BJ (cell line): ENCODE measurements around the gene PCBP2. TPM values are rescaled to one million over a fixed set of nuclear protein-coding genes. Genes with fewer than 3 reads are reported as not detected.

Experiments used
- CTCF ChIA-PET: fragments of 350-600 bp; formaldehyde crosslinking; extraction: SDS; loops from one replicate; lab custom pipeline; 2021; ENCODE audit warnings: antibody characterized with exemption, inconsistent platforms; lab: Yijun Ruan, JAX
- POLR2A ChIA-PET: fragments of 300-600 bp; sonication (Branson Sonifier 250); formaldehyde crosslinking; extraction: SDS; loops from one replicate; lab custom pipeline; 2021; ENCODE audit warnings: antibody characterized with exemption; lab: Charles Lee
- DNase-seq: peaks from one replicate; pipeline ENCODE4 v3.0.0-alpha.2; 2011; ENCODE audit warnings: low read depth
- H3K27me3 ChIP-seq: 2 replicates; pipeline ENCODE4 v1.6.0; 2011; ENCODE audit warnings: low read length; ENCODE audit not compliant: control insufficient read depth, insufficient read depth
- H3K36me3 ChIP-seq: 2 replicates; pipeline ENCODE4 v1.5.1; 2011; ENCODE audit warnings: low read length; ENCODE audit not compliant: control insufficient read depth, insufficient read depth
- H3K4me3 ChIP-seq: 2 replicates; pipeline ENCODE4 v1.5.1; 2011; ENCODE audit warnings: low read depth, mild to moderate bottlenecking, control low read depth, low read length
- polyA plus RNA-seq: library from polyadenylated mRNA; depleted of rRNA; stranded (reverse); fragments of >200 nt; gene quantifications from 2 replicates; pipeline ENCODE4 v1.2.3, GENCODE V29; 2011
- TF ChIP-seq, protein P1 (sequence below): IDR thresholded peaks from 2 replicates; pipeline ENCODE4 v1.5.1; 2011; ENCODE audit warnings: low read depth, mild to moderate bottlenecking, control low read depth, inconsistent platforms, low read length, moderate library complexity; ENCODE audit not compliant: insufficient read depth

Gene PCBP2
- polyA plus RNA-seq, 1 experiment, result 268 TPM

DNA sequence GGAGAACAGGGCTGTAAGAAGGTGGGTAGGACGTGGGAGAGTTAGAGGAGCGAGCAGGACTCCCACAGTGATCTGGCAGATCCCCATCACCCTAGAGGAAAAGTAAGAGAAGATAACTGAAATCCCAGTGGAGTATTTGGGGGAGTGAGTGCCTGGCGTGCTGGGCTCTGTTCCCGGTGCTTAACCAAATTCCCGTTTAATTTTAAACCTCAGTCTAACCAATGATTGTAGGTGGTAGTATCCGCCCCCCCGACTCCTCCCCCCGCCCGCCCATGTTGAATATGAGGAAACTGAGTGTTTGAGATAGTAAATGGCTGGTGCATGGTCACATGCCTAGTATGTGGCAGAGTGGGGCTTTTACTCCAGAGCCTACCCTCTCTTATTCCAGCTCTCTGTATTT is 50.4 kb downstream of the PCBP2 start:
- ChIA-PET POLR2A (no interaction called here), CTCF (interaction anchor here (0.6 to 1.5 kb wide), 3 partner anchors 42 to 157 kb away, joined by 3 to 5 read pairs (median 3); no protein-coding TSS in a partner anchor)
- TF ChIP-seq, protein P1, sequence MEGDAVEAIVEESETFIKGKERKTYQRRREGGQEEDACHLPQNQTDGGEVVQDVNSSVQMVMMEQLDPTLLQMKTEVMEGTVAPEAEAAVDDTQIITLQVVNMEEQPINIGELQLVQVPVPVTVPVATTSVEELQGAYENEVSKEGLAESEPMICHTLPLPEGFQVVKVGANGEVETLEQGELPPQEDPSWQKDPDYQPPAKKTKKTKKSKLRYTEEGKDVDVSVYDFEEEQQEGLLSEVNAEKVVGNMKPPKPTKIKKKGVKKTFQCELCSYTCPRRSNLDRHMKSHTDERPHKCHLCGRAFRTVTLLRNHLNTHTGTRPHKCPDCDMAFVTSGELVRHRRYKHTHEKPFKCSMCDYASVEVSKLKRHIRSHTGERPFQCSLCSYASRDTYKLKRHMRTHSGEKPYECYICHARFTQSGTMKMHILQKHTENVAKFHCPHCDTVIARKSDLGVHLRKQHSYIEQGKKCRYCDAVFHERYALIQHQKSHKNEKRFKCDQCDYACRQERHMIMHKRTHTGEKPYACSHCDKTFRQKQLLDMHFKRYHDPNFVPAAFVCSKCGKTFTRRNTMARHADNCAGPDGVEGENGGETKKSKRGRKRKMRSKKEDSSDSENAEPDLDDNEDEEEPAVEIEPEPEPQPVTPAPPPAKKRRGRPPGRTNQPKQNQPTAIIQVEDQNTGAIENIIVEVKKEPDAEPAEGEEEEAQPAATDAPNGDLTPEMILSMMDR, result no peak
- no peak overlapping the region for H3K4me3 ChIP-seq
- no peaks in the 10 kb centered on the region for H3K27me3 ChIP-seq
- no peak for DNase-seq
- H3K36me3 ChIP-seq, result peaks cover 12% of the 10 kb centered on the region

DNA sequence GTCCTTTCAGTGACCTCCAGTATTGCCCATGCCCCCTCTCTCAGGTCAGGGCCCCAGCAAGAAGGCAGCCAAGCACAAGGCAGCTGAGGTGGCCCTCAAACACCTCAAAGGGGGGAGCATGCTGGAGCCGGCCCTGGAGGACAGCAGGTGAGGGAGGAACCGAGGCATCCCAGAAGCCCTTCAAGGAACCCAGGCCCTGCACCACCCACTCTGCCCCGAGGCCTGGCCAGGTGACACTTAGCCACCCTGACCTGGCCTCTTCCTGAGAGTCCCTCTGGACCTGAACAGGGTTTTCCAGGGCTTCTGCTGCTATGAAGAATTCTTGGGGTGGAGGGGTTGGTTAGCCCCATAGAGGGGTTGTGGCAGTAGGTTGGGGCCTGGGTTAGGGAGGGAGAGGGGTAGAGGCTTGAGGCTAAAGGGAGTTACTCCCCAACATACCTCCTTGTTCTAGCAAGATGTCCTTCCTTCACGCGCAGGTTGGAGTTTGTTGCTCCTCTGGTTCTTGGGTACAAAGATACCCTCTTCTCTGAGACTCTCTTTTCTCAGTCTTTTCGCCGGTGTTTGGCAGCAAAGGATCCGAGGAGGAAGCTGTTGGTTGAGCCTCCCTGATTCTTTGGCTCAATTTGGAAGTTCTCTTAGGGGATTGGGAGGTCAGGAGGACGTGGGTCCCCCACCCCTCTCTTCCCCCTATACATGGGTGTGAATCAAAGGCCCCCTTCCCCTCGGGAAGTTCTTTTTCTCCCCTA is 51.3 kb downstream of the PCBP2 start:
- ChIA-PET CTCF (interaction anchor here (1.2 to 2.7 kb wide), 3 partner anchors 82 to 182 kb away, joined by 3 to 10 read pairs (median 5); partner anchors contain the start of gene AAAS), POLR2A (no interaction called here)
- Histone ChIP-seq H3K4me3 (no peak overlapping the region), H3K36me3 (peaks cover 10% of the 10 kb centered on the region), H3K27me3 (no peaks in the 10 kb centered on the region)
- TF ChIP-seq, protein P1, result no peak
- DNase-seq, result no peak

DNA sequence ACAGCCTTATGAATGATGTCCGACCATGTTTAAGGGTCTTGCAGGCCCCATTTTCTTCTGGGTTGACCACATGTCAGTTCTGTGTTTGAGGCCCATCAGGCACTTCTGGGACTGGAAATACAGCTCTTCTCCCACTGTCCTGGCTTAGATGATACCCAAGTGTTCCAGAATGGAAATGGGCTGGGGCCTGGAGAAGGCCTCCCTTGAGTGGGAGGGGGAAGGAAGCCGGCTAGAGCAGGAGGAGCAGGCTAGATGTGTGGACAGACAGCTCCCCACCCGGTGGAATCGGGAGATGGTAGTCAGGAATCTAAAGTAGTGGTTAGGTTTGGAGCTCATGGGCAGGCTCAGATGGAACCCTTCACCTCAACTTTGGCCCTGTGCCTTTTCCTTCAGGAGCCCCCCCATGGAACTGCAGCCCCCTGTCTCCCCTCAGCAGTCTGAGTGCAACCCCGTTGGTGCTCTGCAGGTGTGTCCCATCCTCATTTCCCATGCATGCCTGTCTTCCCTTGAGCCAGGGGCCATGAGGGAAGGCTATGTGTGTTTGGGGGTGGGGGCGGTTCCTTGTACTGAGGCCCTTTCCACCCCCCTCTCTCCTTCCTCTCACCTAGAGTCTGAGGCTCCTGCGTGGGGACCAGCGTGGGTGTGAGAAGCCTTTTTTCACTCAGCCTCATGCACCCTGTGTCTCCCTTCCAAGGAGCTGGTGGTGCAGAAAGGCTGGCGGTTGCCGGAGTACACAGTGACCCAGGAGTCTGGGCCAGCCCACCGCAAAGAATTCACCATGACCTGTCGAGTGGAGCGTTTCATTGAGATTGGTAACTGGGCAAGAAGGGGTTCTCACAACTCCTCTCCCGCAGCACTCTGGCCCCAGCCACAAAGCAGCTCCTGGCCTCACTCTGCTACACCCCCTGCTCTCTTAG is 52.4 kb downstream of the PCBP2 start:
- Histone ChIP-seq H3K27me3 (no peaks in the 10 kb centered on the region), H3K36me3 (peaks cover 10% of the 10 kb centered on the region), H3K4me3 (no peak overlapping the region)
- TF ChIP-seq, protein P1, result no peak
- ChIA-PET POLR2A (no interaction called here), CTCF (interaction anchor here (1.1 to 2.7 kb wide), 4 partner anchors 152 to 183 kb away, joined by 3 to 10 read pairs (median 4); partner anchors contain the start of gene AAAS)
- DNase-seq, result no peak

DNA sequence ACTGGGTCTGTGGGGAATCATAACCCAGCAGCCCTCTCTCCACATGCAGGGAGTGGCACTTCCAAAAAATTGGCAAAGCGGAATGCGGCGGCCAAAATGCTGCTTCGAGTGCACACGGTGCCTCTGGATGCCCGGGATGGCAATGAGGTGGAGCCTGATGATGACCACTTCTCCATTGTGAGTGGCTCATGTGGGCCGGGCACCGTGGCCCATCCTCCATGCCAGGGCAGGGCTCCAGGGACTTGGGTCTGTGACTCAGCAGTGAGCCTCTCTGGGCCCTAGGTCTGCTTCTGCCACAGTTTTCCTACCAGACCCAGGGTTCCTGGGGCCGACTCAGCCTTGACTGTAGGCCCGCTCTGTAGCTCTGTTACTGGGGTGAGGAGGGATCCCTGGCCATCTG is 53.2 kb downstream of the PCBP2 start:
- Histone ChIP-seq H3K4me3 (no peak overlapping the region), H3K27me3 (no peaks in the 10 kb centered on the region), H3K36me3 (peaks cover 10% of the 10 kb centered on the region)
- DNase-seq, result no peak
- TF ChIP-seq, protein P1, result no peak
- ChIA-PET CTCF (interaction anchor here (1.1 to 2.7 kb wide), 4 partner anchors 147 to 181 kb away, joined by 3 to 10 read pairs (median 4); no protein-coding TSS in a partner anchor), POLR2A (no interaction called here)
